Suprapubic skin (tissue), 4 donors: ENCODE measurements around the gene IDI2. TPM values are rescaled to one million over a fixed set of nuclear protein-coding genes. Genes with fewer than 3 reads are reported as not detected.
A peak's percentile ranks its signal among the peaks of the same experiment; 100 is the strongest.

Experiments
- DNase-seq, 2 donors: peaks; one replicate each; pipeline ENCODE4 v3.0.0-alpha.2; 2019; ENCODE audit warnings: low spot score in 2 of 2
- H3K27ac ChIP-seq: fragments of 200-600 bp; sonication (generic); one replicate; pipeline ENCODE4 v1.5.1; 2019
- H3K27me3 ChIP-seq: fragments of 200-600 bp; sonication (generic); one replicate; pipeline ENCODE4 v1.5.1; 2019
- H3K36me3 ChIP-seq: fragments of 200-600 bp; sonication (generic); one replicate; pipeline ENCODE4 v1.5.1; 2019
- H3K4me1 ChIP-seq: fragments of 200-600 bp; sonication (generic); one replicate; pipeline ENCODE4 v1.5.1; 2019
- H3K4me3 ChIP-seq: fragments of 200-600 bp; sonication (generic); one replicate; pipeline ENCODE4 v1.5.1; 2019; ENCODE audit warnings: mild to moderate bottlenecking
- H3K9me3 ChIP-seq: fragments of 200-600 bp; sonication (generic); one replicate; pipeline ENCODE4 v1.5.1; 2019
- CTCF ChIP-seq, 2 donors: fragments of 200-600 bp in 1 of 2; fragments of 450-650 bp in 1 of 2; sonication (generic) in 1 of 2; IDR thresholded peaks; one replicate each; pipeline ENCODE4 v1.5.1; 2016 to 2019; ENCODE audit warnings: antibody characterized with exemption in 2 of 2, mild to moderate bottlenecking in 1 of 2, moderate library complexity in 1 of 2
- EP300 ChIP-seq: sonication (generic); formaldehyde crosslinking; IDR thresholded peaks from one replicate; pipeline ENCODE4 v1.6.1; 2017; ENCODE audit warnings: antibody characterized with exemption
- POLR2A ChIP-seq, 2 donors: fragments of 450-650 bp; IDR thresholded peaks; one replicate each; pipeline ENCODE4 v1.6.1; 2017; ENCODE audit warnings: antibody characterized with exemption in 2 of 2, mild to moderate bottlenecking in 2 of 2, moderate library complexity in 2 of 2
- POLR2AphosphoS5 ChIP-seq, 3 donors: sonication (generic); formaldehyde crosslinking; IDR thresholded peaks; one replicate each; pipeline ENCODE4 v1.6.1; 2017; ENCODE audit warnings: antibody characterized with exemption in 3 of 3
- WGBS: methylation state at CpG from one replicate; pipeline ENCODE4 v1.1.5; 2018; 5-methylcytosine and 5-hydroxymethylcytosine counted together
- total RNA-seq, 4 donors: library from RNA; depleted of rRNA; stranded (reverse); fragments of >200 nt; gene quantifications; one replicate each; pipeline ENCODE4 v1.1.0, GENCODE V29; 2016

Gene IDI2
- total RNA-seq, 4 donors from 2014 or later, result not detected

GRCh38 chr10:992871-993270, 32.8 kb downstream of the IDI2 start:
- Histone ChIP-seq H3K27me3 (no peaks in the 10 kb centered on the region), H3K27ac (no peak overlapping the region), H3K4me3 (no peak overlapping the region), H3K9me3 (no peaks in the 10 kb centered on the region), H3K36me3 (peaks cover 51% of the 10 kb centered on the region), H3K4me1 (peaks cover 13% of the 10 kb centered on the region)
- no peak for TF ChIP-seq POLR2A (IDR thresholded peaks at IDR 0.05)
- no peak for TF ChIP-seq CTCF (IDR thresholded peaks at IDR 0.05)
- TF ChIP-seq EP300, result no peak
- no peak for TF ChIP-seq POLR2AphosphoS5 (IDR thresholded peaks at IDR 0.05)
- DNase-seq, result no peak

GRCh38 chr10:992467-992866, 33.2 kb downstream of the IDI2 start:
- 93% methylated on average over 6 of the region's 6 CpGs for WGBS
- H3K4me1 ChIP-seq, result peaks cover 16% of the 10 kb centered on the region
- no peak overlapping the region for H3K4me3 ChIP-seq
- no peaks in the 10 kb centered on the region for H3K27me3 ChIP-seq
- H3K27ac ChIP-seq, result no peak overlapping the region
- H3K36me3 ChIP-seq, result peaks cover 47% of the 10 kb centered on the region
- no peaks in the 10 kb centered on the region for H3K9me3 ChIP-seq
- DNase-seq, result no peak
- no peak for TF ChIP-seq POLR2AphosphoS5 (IDR thresholded peaks at IDR 0.05)
- no peak for TF ChIP-seq EP300
- no peak for TF ChIP-seq CTCF (IDR thresholded peaks at IDR 0.05)
- no peak for TF ChIP-seq POLR2A (IDR thresholded peaks at IDR 0.05)

GRCh38 chr10:990808-991207, 34.9 kb downstream of the IDI2 start:
- H3K9me3 ChIP-seq, result no peaks in the 10 kb centered on the region
- peaks cover 30% of the 10 kb centered on the region for H3K36me3 ChIP-seq
- H3K27me3 ChIP-seq, result no peaks in the 10 kb centered on the region
- H3K4me1 ChIP-seq, result peaks cover 29% of the 10 kb centered on the region
- TF ChIP-seq CTCF (IDR thresholded peaks at IDR 0.05) (no peak), POLR2AphosphoS5 (IDR thresholded peaks at IDR 0.05) (no peak), EP300 (no peak), POLR2A (IDR thresholded peaks at IDR 0.05) (no peak)
- H3K27ac ChIP-seq, result no peak overlapping the region
- no peak overlapping the region for H3K4me3 ChIP-seq
- WGBS, result 91% methylated on average over 6 of the region's 6 CpGs
- no peak for DNase-seq

GRCh38 chr10:988667-989545, 36.8 kb downstream of the IDI2 start:
- Histone ChIP-seq H3K9me3 (no peaks in the 10 kb centered on the region), H3K4me1 (peaks cover 29% of the 10 kb centered on the region), H3K27me3 (no peaks in the 10 kb centered on the region), H3K36me3 (peaks cover 12% of the 10 kb centered on the region), H3K4me3 (peak overlapping the region; percentile 97), H3K27ac (peak overlapping the region; percentile 89)
- TF ChIP-seq POLR2AphosphoS5 (IDR thresholded peaks at IDR 0.05) (no peak), POLR2A (IDR thresholded peaks at IDR 0.05) (no peak)
- peak in 1 of 2 donors; percentile 58 for DNase-seq
- 36% methylated on average over 36 of the region's 42 CpGs for WGBS

GRCh38 chr10:987870-988666, 37.6 kb downstream of the IDI2 start, which contains the start of gene GTPBP4:
TSS of gene GTPBP4 (plus strand) at chr10:988434. CDS start at chr10:988480, 46 bp downstream.
- DNase-seq, result peak; percentile 99
- TF ChIP-seq POLR2A (IDR thresholded peaks at IDR 0.05), result peak in 1 of 2 donors; percentile 55
- TF ChIP-seq CTCF (IDR thresholded peaks at IDR 0.05), result no peak
- peak in 2 of 3 donors; percentile 73 to 76 for TF ChIP-seq POLR2AphosphoS5 (IDR thresholded peaks at IDR 0.05)
- Histone ChIP-seq H3K27ac (peak within 1 kb of the TSS; percentile 89), H3K4me1 (peaks cover 29% of the 10 kb centered on the region), H3K36me3 (peaks cover 4% of the 10 kb centered on the region), H3K27me3 (no peaks in the 10 kb centered on the region), H3K9me3 (no peaks in the 10 kb centered on the region), H3K4me3 (peak within 1 kb of the TSS; percentile 97)
- WGBS, result under 1% methylated on average over 37 of the region's 74 CpGs
